Ovary (tissue), 9 donors: ENCODE data around the gene OR4F6. TPM values are rescaled to one million over a fixed set of nuclear protein-coding genes. Genes with fewer than 3 reads are reported as not detected.

Experiments
- DNase-seq, 5 donors: peaks; one replicate each; pipeline ENCODE4 v3.0.0-alpha.2; 2019 to 2020
- H3K27ac ChIP-seq, 2 donors: fragments of 200-600 bp; one replicate each; pipeline versions ENCODE4 v1.5.1 to v1.8.0; 2019 to 2022
- H3K27me3 ChIP-seq: fragments of 200-600 bp; one replicate; pipeline ENCODE4 v1.8.0; 2022
- H3K36me3 ChIP-seq: fragments of 200-600 bp; sonication (generic); one replicate; pipeline ENCODE4 v1.5.1; 2019
- H3K4me1 ChIP-seq: one replicate; pipeline ENCODE4 v1.8.1; 2013; ENCODE audit warnings: mild to moderate bottlenecking, moderate library complexity; ENCODE audit not compliant: insufficient read depth
- H3K4me3 ChIP-seq: fragments of 200-600 bp; sonication (generic); one replicate; pipeline ENCODE4 v1.5.1; 2017
- H3K9me3 ChIP-seq, 2 donors: fragments of 200-600 bp in 1 of 2; sonication (generic) in 1 of 2; one replicate each; pipeline versions ENCODE4 v1.5.1 to v1.8.1; 2013 to 2019; ENCODE audit warnings: mild to moderate bottlenecking in 1 of 2, moderate library complexity in 1 of 2
- EP300 ChIP-seq: sonication (generic); formaldehyde crosslinking; IDR thresholded peaks from one replicate; pipeline ENCODE4 v1.6.1; 2017; ENCODE audit warnings: antibody characterized with exemption
- POLR2A ChIP-seq: fragments of 450-650 bp; IDR thresholded peaks from one replicate; pipeline ENCODE4 v1.6.1; 2017; ENCODE audit warnings: antibody characterized with exemption, mild to moderate bottlenecking, moderate library complexity
- WGBS, 3 donors: extraction: QIAGEN DNeasy Blood & Tissue Kit in 1 of 3; methylation state at CpG; one replicate each; pipeline versions ENCODE4 v1.1.5 to v1.1.7; 2013 to 2017; 5-methylcytosine and 5-hydroxymethylcytosine counted together
- intact Hi-C, 4 donors: fragments of 100-400 bp; cut with DNase I; formaldehyde crosslinking; loops; one replicate each; pipeline versions ENCODE4 v1.11.0 to v1.15.1; 2022 to 2023
- polyA plus RNA-seq, 2 donors: library from polyadenylated mRNA; stranded (reverse); fragments of 200-250 nt in 1 of 2; fragments of 350-450 nt in 1 of 2; fragmentation: Illumina TruSeq in 1 of 2; extraction: RNeasy Lipid Tissue Mini Kit (QIAGEN cat#74804) in 1 of 2; gene quantifications; one replicate each; pipeline ENCODE4 v1.2.3, GENCODE V29; 2013 to 2014
- total RNA-seq, 7 donors: library from RNA; depleted of rRNA in 2 of 7; stranded (reverse); fragments of >200 nt in 2 of 7; fragmentation: NEBNext Ultra II Directional in 3 of 7; extraction: Animal tissue kit (Norgen Biotek cat#: 25700) in 3 of 7; gene quantifications; one replicate each; pipeline versions ENCODE4 v1.1.0 to v1.2.4, GENCODE V29; 2016 to 2023
- TF ChIP-seq, protein P1 (sequence below), 3 donors: fragments of 450-650 bp in 2 of 3; fragments of 200-600 bp in 1 of 3; IDR thresholded peaks; one replicate each; pipeline versions ENCODE4 v1.5.1 to v1.8.0; 2016 to 2022; ENCODE audit warnings: antibody characterized with exemption in 3 of 3, mild to moderate bottlenecking in 1 of 3
- donor health status: DM: no; HTN: no; CAD: no; lungs with moderate emphysema.
- donor health status: DM: no; HTN: no; CAD: no.
- donor health status: Bipolar disorder and iron deficiency.
- donor health status: DM: yes; HTN: yes; CAD: no.
- donor health status: DM: no; HTN: no; CAD: no.
- donor health status: DM: yes; HTN: yes; CAD: no.

The OR4F6 gene
- total and polyA plus RNA-seq, 9 donors: not detected

DNA sequence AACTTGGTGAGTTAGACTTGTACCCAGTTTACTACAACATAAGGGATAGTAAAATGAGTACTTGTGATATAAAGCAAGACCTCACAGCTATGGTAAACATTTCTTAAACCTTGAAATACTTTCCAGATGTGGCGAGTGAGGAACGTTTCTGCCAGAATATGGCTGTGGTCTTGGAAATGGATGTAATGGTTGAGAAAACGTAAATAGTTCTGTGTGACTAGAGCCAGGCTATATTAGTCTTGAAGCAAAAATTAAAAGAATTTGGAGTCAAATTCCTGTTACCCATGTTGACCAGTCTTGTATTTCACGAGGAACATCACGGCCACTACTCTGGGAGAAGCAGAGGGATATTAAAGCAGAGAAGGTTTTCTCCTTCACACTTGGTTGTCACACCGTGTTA lies 23.9 kb downstream of the OR4F6 start:
- 60 to 73% (median 63%) methylated on average over 6 of the region's 6 CpGs for WGBS, 3 donors

GRCh38 chr15:101828774-101829173 lies 25.5 kb downstream of the OR4F6 start:
- no peaks in the 10 kb centered on the region for H3K36me3 ChIP-seq
- no peaks in the 10 kb centered on the region for H3K9me3 ChIP-seq
- 72 to 85% (median 81%) methylated on average over 5 of the region's 5 CpGs for WGBS, 3 donors
- no peak for DNase-seq
- no peaks in the 10 kb centered on the region for H3K4me1 ChIP-seq
- TF ChIP-seq POLR2A (no peak), EP300 (no peak)
- TF ChIP-seq, protein P1, sequence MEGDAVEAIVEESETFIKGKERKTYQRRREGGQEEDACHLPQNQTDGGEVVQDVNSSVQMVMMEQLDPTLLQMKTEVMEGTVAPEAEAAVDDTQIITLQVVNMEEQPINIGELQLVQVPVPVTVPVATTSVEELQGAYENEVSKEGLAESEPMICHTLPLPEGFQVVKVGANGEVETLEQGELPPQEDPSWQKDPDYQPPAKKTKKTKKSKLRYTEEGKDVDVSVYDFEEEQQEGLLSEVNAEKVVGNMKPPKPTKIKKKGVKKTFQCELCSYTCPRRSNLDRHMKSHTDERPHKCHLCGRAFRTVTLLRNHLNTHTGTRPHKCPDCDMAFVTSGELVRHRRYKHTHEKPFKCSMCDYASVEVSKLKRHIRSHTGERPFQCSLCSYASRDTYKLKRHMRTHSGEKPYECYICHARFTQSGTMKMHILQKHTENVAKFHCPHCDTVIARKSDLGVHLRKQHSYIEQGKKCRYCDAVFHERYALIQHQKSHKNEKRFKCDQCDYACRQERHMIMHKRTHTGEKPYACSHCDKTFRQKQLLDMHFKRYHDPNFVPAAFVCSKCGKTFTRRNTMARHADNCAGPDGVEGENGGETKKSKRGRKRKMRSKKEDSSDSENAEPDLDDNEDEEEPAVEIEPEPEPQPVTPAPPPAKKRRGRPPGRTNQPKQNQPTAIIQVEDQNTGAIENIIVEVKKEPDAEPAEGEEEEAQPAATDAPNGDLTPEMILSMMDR (IDR thresholded peaks at IDR 0.05): no peak
- H3K27ac ChIP-seq: no peak overlapping the region
- no peaks in the 10 kb centered on the region for H3K27me3 ChIP-seq
- intact Hi-C loops: no loop called here
- H3K4me3 ChIP-seq: no peak overlapping the region

More for the DNA sequence above, 23.9 kb downstream of the OR4F6 start:
- Histone ChIP-seq H3K36me3 (no peaks in the 10 kb centered on the region), H3K4me3 (no peak overlapping the region), H3K4me1 (no peaks in the 10 kb centered on the region), H3K9me3 (no peaks in the 10 kb centered on the region), H3K27ac (no peak overlapping the region), H3K27me3 (no peaks in the 10 kb centered on the region)
- intact Hi-C loops: no loop called here
- no peak for DNase-seq
- TF ChIP-seq EP300: no peak
- TF ChIP-seq POLR2A: no peak
- TF ChIP-seq, protein P1 (IDR thresholded peaks at IDR 0.05): no peak

GRCh38 chr15:101841656-101842055 lies 38.3 kb downstream of the OR4F6 start:
- H3K27ac ChIP-seq: no peak overlapping the region
- TF ChIP-seq POLR2A (no peak), EP300 (no peak)
- TF ChIP-seq, protein P1 (IDR thresholded peaks at IDR 0.05): no peak
- H3K4me3 ChIP-seq: no peak overlapping the region
- intact Hi-C loops: no loop called here
- WGBS, 3 donors: 54 to 55% (median 54%) methylated on average over 3 of the region's 3 CpGs
- no peaks in the 10 kb centered on the region for H3K27me3 ChIP-seq
- no peaks in the 10 kb centered on the region for H3K4me1 ChIP-seq
- no peak for DNase-seq
- no peaks in the 10 kb centered on the region for H3K36me3 ChIP-seq
- H3K9me3 ChIP-seq: no peaks in the 10 kb centered on the region

DNA sequence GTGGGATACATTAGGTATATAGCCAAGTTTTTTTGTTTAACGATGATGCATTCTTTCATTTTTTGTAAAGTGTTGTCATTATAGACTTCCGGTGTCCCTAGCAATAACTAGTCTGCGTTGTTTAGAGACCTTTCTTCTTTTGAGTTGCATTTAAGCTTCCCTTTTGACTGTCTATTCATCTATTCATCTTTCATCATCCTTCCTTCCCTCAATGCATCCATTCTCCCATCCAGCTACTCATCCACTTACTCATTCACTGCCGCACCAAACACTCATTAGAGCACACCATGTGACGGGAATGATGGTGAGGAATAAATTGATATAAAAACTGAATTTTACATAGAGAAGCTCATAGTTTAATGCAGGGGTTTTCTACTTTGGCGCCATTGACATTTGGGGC lies 41.6 kb downstream of the OR4F6 start:
- intact Hi-C loops: no loop called here
- TF ChIP-seq, protein P1 (IDR thresholded peaks at IDR 0.05): no peak
- TF ChIP-seq POLR2A: no peak
- TF ChIP-seq EP300: no peak
- no peaks in the 10 kb centered on the region for H3K9me3 ChIP-seq
- H3K4me3 ChIP-seq: no peak overlapping the region
- H3K27ac ChIP-seq: no peak overlapping the region
- 64 to 81% (median 70%) methylated on average over 6 of the region's 6 CpGs for WGBS, 3 donors
- H3K27me3 ChIP-seq: no peaks in the 10 kb centered on the region
- H3K4me1 ChIP-seq: no peaks in the 10 kb centered on the region
- H3K36me3 ChIP-seq: no peaks in the 10 kb centered on the region
- no peak for DNase-seq
